ENCODE measurements around the gene ITPRIP. TPM values are rescaled to one million over a fixed set of nuclear protein-coding genes. Genes with fewer than 3 reads are reported as not detected.

ITPRIP gene
- total RNA-seq, 3 donors from 2014 or later (not counting 1 experiment from before 2014, with no cell fraction given) = 172 to 225 (median 176) TPM

- no peak overlapping the region for H3K27ac Mint-ChIP-seq
- no peak overlapping the region for H3K4me3 ChIP-seq (ENCODE audit: low read length)
- WGBS (ENCODE audit: insufficient coverage) = 82% methylated on average over 7 of the region's 7 CpGs
- no peaks in the 10 kb centered on the region for H3K4me1 Mint-ChIP-seq
- no peak for TF ChIP-seq CTCF (IDR thresholded peaks at IDR 0.05)
- H3K4me1 ChIP-seq (ENCODE audit: control insufficient read depth, insufficient read depth, low read length) = no peaks in the 10 kb centered on the region
- H3K27me3 Mint-ChIP-seq (ENCODE audit: low read depth in 2 of 2) = peaks cover 26 to 30% of the 10 kb centered on the region in 2 donors
- intact Hi-C loops (cut with micrococcal nuclease) = no loop called here
- no peaks in the 10 kb centered on the region for H3K9me3 ChIP-seq (ENCODE audit: control insufficient read depth, insufficient read depth, low read length)
- H3K9me3 Mint-ChIP-seq = no peaks in the 10 kb centered on the region
- H3K27me3 ChIP-seq (ENCODE audit: control insufficient read depth, insufficient read depth, low read length) = no peaks in the 10 kb centered on the region
- no peak for DNase-seq
- H3K4me3 Mint-ChIP-seq = no peak overlapping the region
- no peaks in the 10 kb centered on the region for H3K36me3 Mint-ChIP-seq
- no peak overlapping the region for H3K27ac ChIP-seq (ENCODE audit: low read length)
- no peak for ATAC-seq
- H3K36me3 ChIP-seq (ENCODE audit: control insufficient read depth, insufficient read depth, low read length) = no peaks in the 10 kb centered on the region
Measured at GRCh38 chr10:104284846-104285245, 53.4 kb downstream of the ITPRIP start.

- Mint-ChIP-seq H3K27me3 (ENCODE audit: low read depth in 2 of 2) (peaks cover 16 to 36% of the 10 kb centered on the region in 2 donors), H3K36me3 (no peaks in the 10 kb centered on the region), H3K9me3 (no peaks in the 10 kb centered on the region), H3K4me3 (no peak overlapping the region), H3K27ac (no peak overlapping the region), H3K4me1 (no peaks in the 10 kb centered on the region)
- ATAC-seq = no peak
- no peaks in the 10 kb centered on the region for H3K9me3 ChIP-seq (ENCODE audit: control insufficient read depth, insufficient read depth, low read length)
- no peaks in the 10 kb centered on the region for H3K4me1 ChIP-seq (ENCODE audit: control insufficient read depth, insufficient read depth, low read length)
- no peaks in the 10 kb centered on the region for H3K36me3 ChIP-seq (ENCODE audit: control insufficient read depth, insufficient read depth, low read length)
- no peak overlapping the region for H3K4me3 ChIP-seq (ENCODE audit: low read length)
- H3K27me3 ChIP-seq (ENCODE audit: control insufficient read depth, insufficient read depth, low read length) = no peaks in the 10 kb centered on the region
- no peak for DNase-seq
- no peak overlapping the region for H3K27ac ChIP-seq (ENCODE audit: low read length)
- intact Hi-C loops (cut with micrococcal nuclease) = no loop called here
- no peak for TF ChIP-seq CTCF (IDR thresholded peaks at IDR 0.05)
- WGBS (ENCODE audit: insufficient coverage) = 87% methylated on average over 3 of the region's 3 CpGs
Measured at GRCh38 chr10:104281694-104282093, 56.6 kb downstream of the ITPRIP start.

GRCh38 chr10:104279550-104280259 lies 58.6 kb downstream of the ITPRIP start:
- ATAC-seq = no peak
- no peak for TF ChIP-seq CTCF (IDR thresholded peaks at IDR 0.05)
- 100% methylated on average over 3 of the region's 3 CpGs for WGBS (ENCODE audit: insufficient coverage)
- peaks cover 5% of the 10 kb centered on the region for H3K4me1 ChIP-seq (ENCODE audit: control insufficient read depth, insufficient read depth, low read length)
- no peaks in the 10 kb centered on the region for H3K9me3 ChIP-seq (ENCODE audit: control insufficient read depth, insufficient read depth, low read length)
- Mint-ChIP-seq H3K4me1 (peaks cover 0 to 3% of the 10 kb centered on the region in 2 donors), H3K36me3 (no peaks in the 10 kb centered on the region), H3K9me3 (no peaks in the 10 kb centered on the region), H3K27ac (no peak overlapping the region), H3K27me3 (ENCODE audit: low read depth in 2 of 2) (peaks cover 18 to 28% of the 10 kb centered on the region in 2 donors), H3K4me3 (no peak overlapping the region)
- no peaks in the 10 kb centered on the region for H3K36me3 ChIP-seq (ENCODE audit: control insufficient read depth, insufficient read depth, low read length)
- peaks cover 10% of the 10 kb centered on the region for H3K27me3 ChIP-seq (ENCODE audit: control insufficient read depth, insufficient read depth, low read length)
- H3K27ac ChIP-seq (ENCODE audit: low read length) = no peak overlapping the region
- no peak for DNase-seq
- H3K4me3 ChIP-seq (ENCODE audit: low read length) = no peak overlapping the region
- intact Hi-C loops (cut with micrococcal nuclease) = no loop called here

GRCh38 chr10:104277785-104278184 lies 60.5 kb downstream of the ITPRIP start:
- no peak for TF ChIP-seq CTCF (IDR thresholded peaks at IDR 0.05)
- H3K27me3 Mint-ChIP-seq (ENCODE audit: low read depth in 2 of 2) = peaks cover 22 to 24% of the 10 kb centered on the region in 2 donors
- Histone ChIP-seq H3K4me1 (ENCODE audit: control insufficient read depth, insufficient read depth, low read length) (peaks cover 9% of the 10 kb centered on the region), H3K36me3 (ENCODE audit: control insufficient read depth, insufficient read depth, low read length) (no peaks in the 10 kb centered on the region), H3K9me3 (ENCODE audit: control insufficient read depth, insufficient read depth, low read length) (no peaks in the 10 kb centered on the region), H3K4me3 (ENCODE audit: low read length) (no peak overlapping the region), H3K27ac (ENCODE audit: low read length) (no peak overlapping the region), H3K27me3 (ENCODE audit: control insufficient read depth, insufficient read depth, low read length) (peaks cover 13% of the 10 kb centered on the region)
- ATAC-seq (no peak), DNase-seq (no peak)
- no peak overlapping the region for H3K27ac Mint-ChIP-seq
- H3K4me3 Mint-ChIP-seq = no peak overlapping the region
- no peaks in the 10 kb centered on the region for H3K9me3 Mint-ChIP-seq
- WGBS (ENCODE audit: insufficient coverage) = 100% methylated on average over 2 of the region's 2 CpGs
- H3K4me1 Mint-ChIP-seq = peaks cover 0 to 5% of the 10 kb centered on the region in 2 donors
- intact Hi-C loops (cut with micrococcal nuclease) = no loop called here
- H3K36me3 Mint-ChIP-seq = no peaks in the 10 kb centered on the region

All from natural killer cell (primary cell).